K562 (cell line): Measurements from ENCODE around the gene USP11. TPM values are rescaled to one million over a fixed set of nuclear protein-coding genes. Genes with fewer than 3 reads are reported as not detected.

Experiments
- EP400 ChIP-seq: fragments of 450-650 bp; IDR thresholded peaks from 2 replicates; pipeline ENCODE4 v1.6.1; 2017; ENCODE audit warnings: antibody characterized with exemption, mild to moderate bottlenecking, moderate library complexity
- KAT2B ChIP-seq: IDR thresholded peaks from one replicate; pipeline ENCODE4 v1.6.1; 2012; ENCODE audit warnings: low read depth, mild to moderate bottlenecking, control low read depth, inconsistent platforms, low read length, moderate library complexity
- POLR2A ChIP-seq: fragments of 450-650 bp; conservative IDR thresholded peaks from 2 replicates; pipeline ENCODE4 v1.6.1; 2016
- ZNF695 ChIP-seq: fragments of 450-650 bp; formaldehyde crosslinking; IDR thresholded peaks from 2 replicates; pipeline ENCODE4 v1.4.0; 2020; ENCODE audit warnings: mild to moderate bottlenecking, moderate library complexity
- polyA plus RNA-seq, 8 experiments: library from polyadenylated mRNA; depleted of rRNA in 4 of 8; stranded (reverse) in 5 of 8; unstranded in 3 of 8; fragments of >200 nt; fragmentation: Nextera tagmentation in 2 of 8; fragmentation: Illumina TruSeq in 1 of 8; extraction: Ambion mirVana in 2 of 8; extraction: Trizol in 1 of 8; gene quantifications; 2 replicates each; pipeline versions ENCODE4 v1.2.1 to v1.2.3, GENCODE V29; 2011 to 2014; ENCODE audit warnings: inconsistent platforms in 1 of 8, missing spikeins in 1 of 8
- total RNA-seq, 7 experiments: library from RNA; depleted of rRNA in 6 of 7; stranded (reverse); fragments of >200 nt in 6 of 7; fragmentation: Illumina TruSeq in 2 of 7; extraction: Trizol in 2 of 7; gene quantifications; 2 replicates each; pipeline versions ENCODE4 v1.2.1 to v1.2.3, GENCODE V29; 2011 to 2021; ENCODE audit warnings: low replicate concordance in 1 of 7
- TF ChIP-seq, protein P1 (sequence below): fragments of 450-650 bp; IDR thresholded peaks from 2 replicates; pipeline ENCODE4 v1.6.1; 2016; ENCODE audit warnings: mild to moderate bottlenecking, moderate library complexity
- TF ChIP-seq, protein P2 (sequence below), 2 experiments: fragments of 450-650 bp; IDR thresholded peaks; 2 replicates each; pipeline ENCODE4 v1.6.1; 2018; ENCODE audit warnings: mild to moderate bottlenecking in 2 of 2, low read depth in 1 of 2; ENCODE audit not compliant: partially characterized antibody in 2 of 2
- TF ChIP-seq, protein P3 (sequence below): sonication (generic); formaldehyde crosslinking; IDR thresholded peaks from 2 replicates; pipeline ENCODE4 v1.8.1; 2023; ENCODE audit warnings: mild to moderate bottlenecking, missing genetic modification reagents
- TF ChIP-seq, protein P4 (sequence below): fragments of 250-450 bp; sonication (Bioruptor Pico); IDR thresholded peaks from 2 replicates; pipeline ENCODE4 v1.4.0; 2020; ENCODE audit warnings: mild to moderate bottlenecking

Gene USP11
- total and polyA plus RNA-seq, 9 of the 15 experiments (the other 6 are each of a cell fraction or from before 2014, with no cell fraction given), result 2.5 to 29.0 (median 11.7) TPM

DNA sequence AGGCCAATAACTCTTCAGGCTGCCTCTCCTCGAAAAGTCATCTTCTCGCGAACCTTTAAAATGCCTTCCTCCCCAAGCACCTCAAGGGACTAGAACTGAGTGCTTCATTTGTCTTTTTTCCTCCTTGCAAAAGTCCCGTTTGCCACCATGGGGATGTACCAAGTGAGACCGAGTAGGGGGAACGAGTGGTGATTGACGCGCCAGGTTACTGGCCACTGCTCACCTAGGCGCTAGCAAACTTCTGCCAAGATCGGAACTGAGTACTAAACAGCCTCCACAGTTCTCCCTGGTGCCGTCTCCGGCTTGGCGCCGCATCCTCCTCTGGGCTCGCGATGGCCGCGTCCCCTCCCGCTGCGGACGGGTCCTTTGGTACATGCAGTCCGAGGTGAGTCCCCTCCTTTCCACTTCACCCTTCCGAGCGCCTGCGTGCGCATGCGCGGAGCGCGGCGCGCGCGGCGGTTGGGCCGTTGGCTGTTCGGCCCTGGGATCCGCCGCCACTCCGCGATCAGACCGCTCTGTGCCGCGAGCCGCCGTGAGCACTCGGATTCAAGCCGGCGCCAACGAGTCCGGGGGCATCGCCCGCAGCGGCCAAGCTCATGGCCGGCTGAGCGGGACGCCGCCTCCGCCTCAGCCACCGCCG is 14.4 kb upstream of the USP11 start, which contains the start of gene CDK16 (continued):
- TF ChIP-seq, protein P1, sequence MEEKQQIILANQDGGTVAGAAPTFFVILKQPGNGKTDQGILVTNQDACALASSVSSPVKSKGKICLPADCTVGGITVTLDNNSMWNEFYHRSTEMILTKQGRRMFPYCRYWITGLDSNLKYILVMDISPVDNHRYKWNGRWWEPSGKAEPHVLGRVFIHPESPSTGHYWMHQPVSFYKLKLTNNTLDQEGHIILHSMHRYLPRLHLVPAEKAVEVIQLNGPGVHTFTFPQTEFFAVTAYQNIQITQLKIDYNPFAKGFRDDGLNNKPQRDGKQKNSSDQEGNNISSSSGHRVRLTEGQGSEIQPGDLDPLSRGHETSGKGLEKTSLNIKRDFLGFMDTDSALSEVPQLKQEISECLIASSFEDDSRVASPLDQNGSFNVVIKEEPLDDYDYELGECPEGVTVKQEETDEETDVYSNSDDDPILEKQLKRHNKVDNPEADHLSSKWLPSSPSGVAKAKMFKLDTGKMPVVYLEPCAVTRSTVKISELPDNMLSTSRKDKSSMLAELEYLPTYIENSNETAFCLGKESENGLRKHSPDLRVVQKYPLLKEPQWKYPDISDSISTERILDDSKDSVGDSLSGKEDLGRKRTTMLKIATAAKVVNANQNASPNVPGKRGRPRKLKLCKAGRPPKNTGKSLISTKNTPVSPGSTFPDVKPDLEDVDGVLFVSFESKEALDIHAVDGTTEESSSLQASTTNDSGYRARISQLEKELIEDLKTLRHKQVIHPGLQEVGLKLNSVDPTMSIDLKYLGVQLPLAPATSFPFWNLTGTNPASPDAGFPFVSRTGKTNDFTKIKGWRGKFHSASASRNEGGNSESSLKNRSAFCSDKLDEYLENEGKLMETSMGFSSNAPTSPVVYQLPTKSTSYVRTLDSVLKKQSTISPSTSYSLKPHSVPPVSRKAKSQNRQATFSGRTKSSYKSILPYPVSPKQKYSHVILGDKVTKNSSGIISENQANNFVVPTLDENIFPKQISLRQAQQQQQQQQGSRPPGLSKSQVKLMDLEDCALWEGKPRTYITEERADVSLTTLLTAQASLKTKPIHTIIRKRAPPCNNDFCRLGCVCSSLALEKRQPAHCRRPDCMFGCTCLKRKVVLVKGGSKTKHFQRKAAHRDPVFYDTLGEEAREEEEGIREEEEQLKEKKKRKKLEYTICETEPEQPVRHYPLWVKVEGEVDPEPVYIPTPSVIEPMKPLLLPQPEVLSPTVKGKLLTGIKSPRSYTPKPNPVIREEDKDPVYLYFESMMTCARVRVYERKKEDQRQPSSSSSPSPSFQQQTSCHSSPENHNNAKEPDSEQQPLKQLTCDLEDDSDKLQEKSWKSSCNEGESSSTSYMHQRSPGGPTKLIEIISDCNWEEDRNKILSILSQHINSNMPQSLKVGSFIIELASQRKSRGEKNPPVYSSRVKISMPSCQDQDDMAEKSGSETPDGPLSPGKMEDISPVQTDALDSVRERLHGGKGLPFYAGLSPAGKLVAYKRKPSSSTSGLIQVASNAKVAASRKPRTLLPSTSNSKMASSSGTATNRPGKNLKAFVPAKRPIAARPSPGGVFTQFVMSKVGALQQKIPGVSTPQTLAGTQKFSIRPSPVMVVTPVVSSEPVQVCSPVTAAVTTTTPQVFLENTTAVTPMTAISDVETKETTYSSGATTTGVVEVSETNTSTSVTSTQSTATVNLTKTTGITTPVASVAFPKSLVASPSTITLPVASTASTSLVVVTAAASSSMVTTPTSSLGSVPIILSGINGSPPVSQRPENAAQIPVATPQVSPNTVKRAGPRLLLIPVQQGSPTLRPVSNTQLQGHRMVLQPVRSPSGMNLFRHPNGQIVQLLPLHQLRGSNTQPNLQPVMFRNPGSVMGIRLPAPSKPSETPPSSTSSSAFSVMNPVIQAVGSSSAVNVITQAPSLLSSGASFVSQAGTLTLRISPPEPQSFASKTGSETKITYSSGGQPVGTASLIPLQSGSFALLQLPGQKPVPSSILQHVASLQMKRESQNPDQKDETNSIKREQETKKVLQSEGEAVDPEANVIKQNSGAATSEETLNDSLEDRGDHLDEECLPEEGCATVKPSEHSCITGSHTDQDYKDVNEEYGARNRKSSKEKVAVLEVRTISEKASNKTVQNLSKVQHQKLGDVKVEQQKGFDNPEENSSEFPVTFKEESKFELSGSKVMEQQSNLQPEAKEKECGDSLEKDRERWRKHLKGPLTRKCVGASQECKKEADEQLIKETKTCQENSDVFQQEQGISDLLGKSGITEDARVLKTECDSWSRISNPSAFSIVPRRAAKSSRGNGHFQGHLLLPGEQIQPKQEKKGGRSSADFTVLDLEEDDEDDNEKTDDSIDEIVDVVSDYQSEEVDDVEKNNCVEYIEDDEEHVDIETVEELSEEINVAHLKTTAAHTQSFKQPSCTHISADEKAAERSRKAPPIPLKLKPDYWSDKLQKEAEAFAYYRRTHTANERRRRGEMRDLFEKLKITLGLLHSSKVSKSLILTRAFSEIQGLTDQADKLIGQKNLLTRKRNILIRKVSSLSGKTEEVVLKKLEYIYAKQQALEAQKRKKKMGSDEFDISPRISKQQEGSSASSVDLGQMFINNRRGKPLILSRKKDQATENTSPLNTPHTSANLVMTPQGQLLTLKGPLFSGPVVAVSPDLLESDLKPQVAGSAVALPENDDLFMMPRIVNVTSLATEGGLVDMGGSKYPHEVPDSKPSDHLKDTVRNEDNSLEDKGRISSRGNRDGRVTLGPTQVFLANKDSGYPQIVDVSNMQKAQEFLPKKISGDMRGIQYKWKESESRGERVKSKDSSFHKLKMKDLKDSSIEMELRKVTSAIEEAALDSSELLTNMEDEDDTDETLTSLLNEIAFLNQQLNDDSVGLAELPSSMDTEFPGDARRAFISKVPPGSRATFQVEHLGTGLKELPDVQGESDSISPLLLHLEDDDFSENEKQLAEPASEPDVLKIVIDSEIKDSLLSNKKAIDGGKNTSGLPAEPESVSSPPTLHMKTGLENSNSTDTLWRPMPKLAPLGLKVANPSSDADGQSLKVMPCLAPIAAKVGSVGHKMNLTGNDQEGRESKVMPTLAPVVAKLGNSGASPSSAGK, result no peak
- TF ChIP-seq, protein P2, sequence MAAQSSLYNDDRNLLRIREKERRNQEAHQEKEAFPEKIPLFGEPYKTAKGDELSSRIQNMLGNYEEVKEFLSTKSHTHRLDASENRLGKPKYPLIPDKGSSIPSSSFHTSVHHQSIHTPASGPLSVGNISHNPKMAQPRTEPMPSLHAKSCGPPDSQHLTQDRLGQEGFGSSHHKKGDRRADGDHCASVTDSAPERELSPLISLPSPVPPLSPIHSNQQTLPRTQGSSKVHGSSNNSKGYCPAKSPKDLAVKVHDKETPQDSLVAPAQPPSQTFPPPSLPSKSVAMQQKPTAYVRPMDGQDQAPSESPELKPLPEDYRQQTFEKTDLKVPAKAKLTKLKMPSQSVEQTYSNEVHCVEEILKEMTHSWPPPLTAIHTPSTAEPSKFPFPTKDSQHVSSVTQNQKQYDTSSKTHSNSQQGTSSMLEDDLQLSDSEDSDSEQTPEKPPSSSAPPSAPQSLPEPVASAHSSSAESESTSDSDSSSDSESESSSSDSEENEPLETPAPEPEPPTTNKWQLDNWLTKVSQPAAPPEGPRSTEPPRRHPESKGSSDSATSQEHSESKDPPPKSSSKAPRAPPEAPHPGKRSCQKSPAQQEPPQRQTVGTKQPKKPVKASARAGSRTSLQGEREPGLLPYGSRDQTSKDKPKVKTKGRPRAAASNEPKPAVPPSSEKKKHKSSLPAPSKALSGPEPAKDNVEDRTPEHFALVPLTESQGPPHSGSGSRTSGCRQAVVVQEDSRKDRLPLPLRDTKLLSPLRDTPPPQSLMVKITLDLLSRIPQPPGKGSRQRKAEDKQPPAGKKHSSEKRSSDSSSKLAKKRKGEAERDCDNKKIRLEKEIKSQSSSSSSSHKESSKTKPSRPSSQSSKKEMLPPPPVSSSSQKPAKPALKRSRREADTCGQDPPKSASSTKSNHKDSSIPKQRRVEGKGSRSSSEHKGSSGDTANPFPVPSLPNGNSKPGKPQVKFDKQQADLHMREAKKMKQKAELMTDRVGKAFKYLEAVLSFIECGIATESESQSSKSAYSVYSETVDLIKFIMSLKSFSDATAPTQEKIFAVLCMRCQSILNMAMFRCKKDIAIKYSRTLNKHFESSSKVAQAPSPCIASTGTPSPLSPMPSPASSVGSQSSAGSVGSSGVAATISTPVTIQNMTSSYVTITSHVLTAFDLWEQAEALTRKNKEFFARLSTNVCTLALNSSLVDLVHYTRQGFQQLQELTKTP (IDR thresholded peaks at IDR 0.05; ENCODE audit: low read depth in 1 of 2, partially characterized antibody in 2 of 2), result peak in 1 of 2 experiments; percentile 35
- TF ChIP-seq EP400 (peak; percentile 66; the same call in 1 of the 2 replicates), POLR2A (peak; percentile 83), KAT2B (no peak), ZNF695 (CRISPR knock-in tag) (no peak)
- TF ChIP-seq, protein P3, sequence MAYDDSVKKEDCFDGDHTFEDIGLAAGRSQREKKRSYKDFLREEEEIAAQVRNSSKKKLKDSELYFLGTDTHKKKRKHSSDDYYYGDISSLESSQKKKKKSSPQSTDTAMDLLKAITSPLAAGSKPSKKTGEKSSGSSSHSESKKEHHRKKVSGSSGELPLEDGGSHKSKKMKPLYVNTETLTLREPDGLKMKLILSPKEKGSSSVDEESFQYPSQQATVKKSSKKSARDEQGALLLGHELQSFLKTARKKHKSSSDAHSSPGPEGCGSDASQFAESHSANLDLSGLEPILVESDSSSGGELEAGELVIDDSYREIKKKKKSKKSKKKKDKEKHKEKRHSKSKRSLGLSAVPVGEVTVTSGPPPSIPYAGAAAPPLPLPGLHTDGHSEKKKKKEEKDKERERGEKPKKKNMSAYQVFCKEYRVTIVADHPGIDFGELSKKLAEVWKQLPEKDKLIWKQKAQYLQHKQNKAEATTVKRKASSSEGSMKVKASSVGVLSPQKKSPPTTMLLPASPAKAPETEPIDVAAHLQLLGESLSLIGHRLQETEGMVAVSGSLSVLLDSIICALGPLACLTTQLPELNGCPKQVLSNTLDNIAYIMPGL (CRISPR knock-in tag), result no peak
- TF ChIP-seq, protein P4, sequence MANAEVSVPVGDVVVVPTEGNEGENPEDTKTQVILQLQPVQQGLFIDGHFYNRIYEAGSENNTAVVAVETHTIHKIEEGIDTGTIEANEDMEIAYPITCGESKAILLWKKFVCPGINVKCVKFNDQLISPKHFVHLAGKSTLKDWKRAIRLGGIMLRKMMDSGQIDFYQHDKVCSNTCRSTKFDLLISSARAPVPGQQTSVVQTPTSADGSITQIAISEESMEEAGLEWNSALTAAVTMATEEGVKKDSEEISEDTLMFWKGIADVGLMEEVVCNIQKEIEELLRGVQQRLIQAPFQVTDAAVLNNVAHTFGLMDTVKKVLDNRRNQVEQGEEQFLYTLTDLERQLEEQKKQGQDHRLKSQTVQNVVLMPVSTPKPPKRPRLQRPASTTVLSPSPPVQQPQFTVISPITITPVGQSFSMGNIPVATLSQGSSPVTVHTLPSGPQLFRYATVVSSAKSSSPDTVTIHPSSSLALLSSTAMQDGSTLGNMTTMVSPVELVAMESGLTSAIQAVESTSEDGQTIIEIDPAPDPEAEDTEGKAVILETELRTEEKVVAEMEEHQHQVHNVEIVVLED (CRISPR knock-in tag), result peak; percentile 41; the same call in 1 of the 2 replicates
